K562 (cell line): ENCODE measurements around the gene CCDC60. TPM values are rescaled to one million over a fixed set of nuclear protein-coding genes. Genes with fewer than 3 reads are reported as not detected.

Source experiments
- ATAC-seq: fragments of 200-7000 bp; cut with Tn5 transposase; 3 replicates; pipeline ENCODE4 v1.9.1; 2020; ENCODE audit warnings: moderate library complexity
- BruUV-seq: library from RNA; stranded (reverse); fragments of 400-500 nt; replicated peaks from 2 replicates; lab custom pipeline; 2021; lab: Mats Ljungman, UMichigan
- CTCF ChIA-PET: fragments of 300-600 bp; formaldehyde crosslinking; extraction: SDS; loops from one replicate; lab custom pipeline; 2021; ENCODE audit warnings: low intra/inter-chr PET ratio; lab: Yijun Ruan, JAX
- POLR2A ChIA-PET: fragments of 300-600, 350-650 bp; sonication (Branson Sonifier 250); formaldehyde crosslinking; extraction: SDS; loops from one replicate; lab custom pipeline; 2021; ENCODE audit warnings: antibody characterized with exemption, inconsistent platforms; lab: Yijun Ruan, JAX
- DNase-seq, 4 experiments: peaks; one replicate each; pipeline versions ENCODE4 v3.0.0 to v3.0.0-alpha.2; 2011 to 2018; ENCODE audit warnings: low spot score in 3 of 4, mixed read lengths in 3 of 4; ENCODE audit errors: extremely low read depth in 1 of 4
- FAIRE-seq: peaks from 2 replicates; lab custom pipeline; 2011; peaks lifted over from hg19 to GRCh38; lab: Jason Lieb, UNC
- H2AFZ ChIP-seq: 2 replicates; pipeline ENCODE4 v1.6.0; 2011; ENCODE audit warnings: low read depth, low read length, control low read depth, inconsistent platforms
- H3K27ac ChIP-seq: fragments of 200-600 bp; 3 replicates; pipeline ENCODE4 v1.8.0; 2011; ENCODE audit warnings: low read depth, mild to moderate bottlenecking, control low read depth, inconsistent platforms, low read length, moderate library complexity, mixed read lengths; ENCODE audit errors: extremely low read depth
- H3K27me3 ChIP-seq, 2 experiments: fragments of 300-600 bp in 1 of 2; 2 replicates in 1 of 2; 3 replicates in 1 of 2; pipeline versions ENCODE4 v1.6.0 to v1.8.0; 2011; ENCODE audit warnings: inconsistent platforms in 2 of 2, low read length in 2 of 2, mild to moderate bottlenecking in 1 of 2, mixed read lengths in 1 of 2, moderate library complexity in 1 of 2; ENCODE audit not compliant: control insufficient read depth in 2 of 2, insufficient read depth in 2 of 2
- H3K36me3 ChIP-seq: fragments of 300-600 bp; 3 replicates; pipeline ENCODE4 v1.8.0; 2011; ENCODE audit warnings: mild to moderate bottlenecking, low read length, inconsistent platforms; ENCODE audit not compliant: control insufficient read depth, insufficient read depth
- H3K4me1 ChIP-seq, 2 experiments: fragments of 200-600 bp in 1 of 2; replicated peaks in 1 of 2; 2 replicates in 1 of 2; 3 replicates in 1 of 2; pipeline versions ENCODE4 v1.5.1 to v1.8.0; 2011; ENCODE audit warnings: inconsistent platforms in 2 of 2, low read length in 2 of 2, mild to moderate bottlenecking in 1 of 2, mixed read lengths in 1 of 2, moderate library complexity in 1 of 2; ENCODE audit not compliant: control insufficient read depth in 2 of 2, insufficient read depth in 2 of 2
- H3K4me2 ChIP-seq: 2 replicates; pipeline ENCODE4 v1.6.1; 2011; ENCODE audit warnings: low read length, control low read depth, inconsistent platforms, mixed read lengths; ENCODE audit not compliant: insufficient read depth
- H3K4me3 ChIP-seq: fragments of 200-600 bp; sonication (generic), shearing (Covaris generic); 2 replicates; pipeline ENCODE4 v1.5.1; 2016; ENCODE audit warnings: control low read depth, inconsistent platforms
- H3K79me2 ChIP-seq: fragments of 200-600 bp; 3 replicates; pipeline ENCODE4 v1.8.0; 2011; ENCODE audit warnings: low read length, inconsistent platforms; ENCODE audit not compliant: control insufficient read depth, insufficient read depth
- H3K9ac ChIP-seq, 2 experiments: 2 replicates each; pipeline versions ENCODE4 v1.6.0 to v1.6.1; 2011; ENCODE audit warnings: low read depth in 2 of 2, low read length in 2 of 2, control low read depth in 1 of 2, inconsistent platforms in 1 of 2, mild to moderate bottlenecking in 1 of 2, mixed read lengths in 1 of 2; ENCODE audit not compliant: insufficient read depth in 1 of 2
- H3K9me1 ChIP-seq: one replicate; pipeline ENCODE4 v1.6.0; 2011; ENCODE audit warnings: inconsistent platforms, mild to moderate bottlenecking, low read length, moderate library complexity; ENCODE audit not compliant: control insufficient read depth, insufficient read depth
- H3K9me3 ChIP-seq: replicated peaks from 2 replicates; pipeline ENCODE4 v1.5.1; 2011; ENCODE audit warnings: low read depth, low read length, inconsistent platforms; ENCODE audit not compliant: control insufficient read depth, insufficient read depth
- H4K20me1 ChIP-seq: replicated peaks from 2 replicates; pipeline ENCODE4 v1.6.1; 2011; ENCODE audit warnings: low read length, inconsistent platforms, mixed read lengths; ENCODE audit not compliant: control insufficient read depth, insufficient read depth
- DNMT1 ChIP-seq: fragments of 450-650 bp; IDR thresholded peaks from 2 replicates; pipeline ENCODE4 v1.6.1; 2016; ENCODE audit warnings: antibody characterized with exemption, mild to moderate bottlenecking
- GTF2E2 ChIP-seq: fragments of 200-800 bp; sonication (Bioruptor generic); IDR thresholded peaks from 2 replicates; pipeline ENCODE4 v1.6.1; 2016; ENCODE audit warnings: missing genetic modification characterization, missing compliant biosample characterization
- MTA3 ChIP-seq: fragments of 450-650 bp; formaldehyde crosslinking; IDR thresholded peaks from 2 replicates; pipeline ENCODE4 v1.6.1; 2017; ENCODE audit warnings: mild to moderate bottlenecking, borderline replicate concordance
- NCOA4 ChIP-seq: fragments of 450-650 bp; IDR thresholded peaks from 2 replicates; pipeline ENCODE4 v1.6.1; 2018; ENCODE audit warnings: mild to moderate bottlenecking; ENCODE audit not compliant: partially characterized antibody
- NFIC ChIP-seq: fragments of 450-650 bp; IDR thresholded peaks from 2 replicates; pipeline ENCODE4 v1.6.1; 2017; ENCODE audit warnings: mild to moderate bottlenecking, inconsistent platforms
- NR2F6 ChIP-seq: fragments of 450-650 bp; formaldehyde crosslinking; IDR thresholded peaks from 2 replicates; pipeline ENCODE4 v1.4.0; 2020; ENCODE audit warnings: mild to moderate bottlenecking
- TCF3 ChIP-seq: sonication (generic); formaldehyde crosslinking; IDR thresholded peaks from 2 replicates; pipeline ENCODE4 v1.4.0; 2020; ENCODE audit warnings: mild to moderate bottlenecking, missing genetic modification reagents
- TOE1 ChIP-seq, 2 experiments: fragments of 450-650 bp in 1 of 2; sonication (generic) in 1 of 2; formaldehyde crosslinking in 1 of 2; IDR thresholded peaks; 2 replicates each; pipeline versions ENCODE4 v1.7.1 to v1.8.0; 2016 to 2022; ENCODE audit warnings: borderline replicate concordance in 2 of 2, mild to moderate bottlenecking in 2 of 2, antibody characterized with exemption in 1 of 2, inconsistent platforms in 1 of 2, low read depth in 1 of 2, missing genetic modification reagents in 1 of 2, moderate library complexity in 1 of 2
- TRIM28 ChIP-seq: fragments of 450-650 bp; IDR thresholded peaks from 2 replicates; pipeline ENCODE4 v1.6.1; 2017
- ZHX1 ChIP-seq: fragments of 150-350 bp; conservative IDR thresholded peaks from 2 replicates; pipeline ENCODE4 v1.6.1; 2014; ENCODE audit warnings: low read length
- ZNF174 ChIP-seq: fragments of 250-450 bp; sonication (Bioruptor Pico); IDR thresholded peaks from 2 replicates; pipeline ENCODE4 v1.4.0; 2020; ENCODE audit warnings: mild to moderate bottlenecking
- ZNF589 ChIP-seq: fragments of 200-800 bp; sonication (Bioruptor generic); IDR thresholded peaks from 2 replicates; pipeline ENCODE4 v1.6.1; 2016; ENCODE audit warnings: low read depth, missing genetic modification characterization, missing compliant biosample characterization
- WGBS: fragments of 100-300 bp; shearing (Covaris generic); methylation state at CpG from one replicate; pipeline ENCODE4 v1.1.6; 2016; ENCODE audit warnings: low coverage, mixed read lengths; ENCODE audit not compliant: insufficient coverage; ENCODE audit errors: missing lambda C conversion rate; 5-methylcytosine and 5-hydroxymethylcytosine counted together
- in situ Hi-C: fragments of 300-500 bp; cut with MboI; formaldehyde crosslinking; loops from 4 replicates; pipeline ENCODE4 v1.15.0; 2018; ENCODE audit warnings: inconsistent platforms, mixed read lengths
- intact Hi-C: fragments of 100-400 bp; cut with micrococcal nuclease; formaldehyde crosslinking; loops from 2 replicates; pipeline ENCODE4 v1.14.2; 2022
- polyA plus RNA-seq, 8 experiments: library from polyadenylated mRNA; depleted of rRNA in 4 of 8; stranded (reverse) in 5 of 8; unstranded in 3 of 8; fragments of >200 nt; fragmentation: Nextera tagmentation in 2 of 8; fragmentation: Illumina TruSeq in 1 of 8; extraction: Ambion mirVana in 2 of 8; extraction: Trizol in 1 of 8; gene quantifications; 2 replicates each; pipeline versions ENCODE4 v1.2.1 to v1.2.3, GENCODE V29; 2011 to 2014; ENCODE audit warnings: inconsistent platforms in 1 of 8, missing spikeins in 1 of 8
- total RNA-seq, 7 experiments: library from RNA; depleted of rRNA in 6 of 7; stranded (reverse); fragments of >200 nt in 6 of 7; fragmentation: Illumina TruSeq in 2 of 7; extraction: Trizol in 2 of 7; gene quantifications; 2 replicates each; pipeline versions ENCODE4 v1.2.1 to v1.2.3, GENCODE V29; 2011 to 2021; ENCODE audit warnings: low replicate concordance in 1 of 7

Gene CCDC60
- total and polyA plus RNA-seq, 9 of the 15 experiments (the other 6 are each of a cell fraction or from before 2014, with no cell fraction given) = not detected

GRCh38 chr12:119406811-119407210, 72.3 kb downstream of the CCDC60 start:
- Histone ChIP-seq H3K4me2 (no peak overlapping the region), H3K4me3 (no peak overlapping the region), H2AFZ (no peak overlapping the region), H3K27me3 (peaks cover 0 to 5% of the 10 kb centered on the region in 2 experiments; a peak in 2 of 5 replicates), H3K9ac (no peak overlapping the region), H3K36me3 (no peaks in the 10 kb centered on the region), H3K9me1 (no peaks in the 10 kb centered on the region), H4K20me1 (no peaks in the 10 kb centered on the region), H3K79me2 (no peaks in the 10 kb centered on the region), H3K27ac (no peak overlapping the region), H3K9me3 (no peaks in the 10 kb centered on the region), H3K4me1 (no peaks in the 10 kb centered on the region)
- DNase-seq = no peak
- WGBS = 0% methylated on average over 4 of the region's 4 CpGs
- no peak for TF ChIP-seq MTA3
- no peak for TF ChIP-seq NCOA4
- no peak for TF ChIP-seq TOE1 (IDR thresholded peaks at IDR 0.05; ENCODE audit: borderline replicate concordance)
- no peak for TF ChIP-seq TOE1 (CRISPR knock-in tag; IDR thresholded peaks at IDR 0.05; ENCODE audit: borderline replicate concordance, low read depth)
- no peak for TF ChIP-seq ZNF174
- TF ChIP-seq TCF3 (CRISPR knock-in tag) = no peak
- TF ChIP-seq TRIM28 = no peak
- TF ChIP-seq ZHX1 = no peak
- TF ChIP-seq NR2F6 (CRISPR knock-in tag) = no peak
- no peak for TF ChIP-seq DNMT1
- no peak for TF ChIP-seq ZNF589 (CRISPR knock-in tag)
- TF ChIP-seq NFIC = no peak
- TF ChIP-seq GTF2E2 = no peak
- POLR2A ChIA-PET = no interaction called here
- in situ Hi-C loops (no loop called here), intact Hi-C loops (no loop called here)
- no peak for FAIRE-seq
- CTCF ChIA-PET = no interaction called here
- no peak for ATAC-seq
- BruUV-seq = no TSS peak
